Measurements from ENCODE around the gene SNX6.

DNA sequence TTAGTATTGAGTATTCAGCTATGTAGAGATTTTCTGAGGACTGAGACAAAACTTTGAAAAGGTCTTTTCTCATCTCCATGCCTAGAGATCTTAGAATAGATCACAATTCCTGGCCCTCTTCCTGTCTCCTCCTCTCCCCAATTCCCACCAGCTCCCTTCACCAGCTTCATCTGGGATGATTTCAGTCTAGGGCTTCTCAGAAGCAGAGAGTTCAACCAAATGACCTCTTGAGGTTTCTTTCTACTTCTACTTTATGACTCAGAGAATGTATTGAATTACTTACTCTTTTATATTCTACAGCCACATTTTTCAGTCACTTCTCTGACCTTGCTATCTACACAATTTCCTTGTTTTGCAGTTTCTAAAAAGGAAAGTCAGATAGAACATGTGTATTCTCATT, 19.4 kb upstream of the SNX6 start:
- no peak for TF ChIP-seq EZH2 (IDR thresholded peaks at IDR 0.05; ENCODE audit: borderline replicate concordance, low read length)
- TF ChIP-seq, protein P1, sequence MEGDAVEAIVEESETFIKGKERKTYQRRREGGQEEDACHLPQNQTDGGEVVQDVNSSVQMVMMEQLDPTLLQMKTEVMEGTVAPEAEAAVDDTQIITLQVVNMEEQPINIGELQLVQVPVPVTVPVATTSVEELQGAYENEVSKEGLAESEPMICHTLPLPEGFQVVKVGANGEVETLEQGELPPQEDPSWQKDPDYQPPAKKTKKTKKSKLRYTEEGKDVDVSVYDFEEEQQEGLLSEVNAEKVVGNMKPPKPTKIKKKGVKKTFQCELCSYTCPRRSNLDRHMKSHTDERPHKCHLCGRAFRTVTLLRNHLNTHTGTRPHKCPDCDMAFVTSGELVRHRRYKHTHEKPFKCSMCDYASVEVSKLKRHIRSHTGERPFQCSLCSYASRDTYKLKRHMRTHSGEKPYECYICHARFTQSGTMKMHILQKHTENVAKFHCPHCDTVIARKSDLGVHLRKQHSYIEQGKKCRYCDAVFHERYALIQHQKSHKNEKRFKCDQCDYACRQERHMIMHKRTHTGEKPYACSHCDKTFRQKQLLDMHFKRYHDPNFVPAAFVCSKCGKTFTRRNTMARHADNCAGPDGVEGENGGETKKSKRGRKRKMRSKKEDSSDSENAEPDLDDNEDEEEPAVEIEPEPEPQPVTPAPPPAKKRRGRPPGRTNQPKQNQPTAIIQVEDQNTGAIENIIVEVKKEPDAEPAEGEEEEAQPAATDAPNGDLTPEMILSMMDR (IDR thresholded peaks at IDR 0.05; ENCODE audit: low read length): no peak

All from OCI-LY1 (cell line).